T1000 (cell line): Measurements from ENCODE around the gene KCND3.
"Not testable (repeated sequence)": the region's sequence is repeated elsewhere in the genome, so short reads cannot be mapped to it uniquely, and the experiment has no call there.

ENCODE experiments used
- DNase-seq: peaks from one replicate; lab custom pipeline; 2025; ENCODE audit warnings: mixed read lengths; lab: John Stamatoyannopoulos, UW

Gene KCND3

DNA sequence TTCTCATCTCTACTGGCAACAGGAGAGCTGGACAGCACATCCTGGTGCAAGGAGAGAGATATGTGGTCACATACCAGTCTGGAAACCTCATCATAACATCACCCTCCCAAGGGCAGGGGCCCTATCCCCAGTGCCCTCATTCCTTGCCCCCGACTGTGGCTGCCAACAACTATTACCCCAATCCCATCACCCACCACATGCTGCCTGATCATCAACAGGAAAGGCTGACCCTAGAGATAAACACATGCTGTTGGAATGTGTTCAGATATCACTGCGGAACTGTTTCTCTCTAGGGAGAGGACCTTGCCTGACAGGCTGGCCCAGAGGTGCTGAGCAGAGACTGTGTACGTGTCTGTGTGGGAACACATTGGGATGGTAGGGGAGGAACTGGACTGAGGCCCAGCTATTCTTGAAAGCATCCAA lies 245.8 kb downstream of the KCND3 start:
- DNase-seq: peak; percentile 82

GRCh38 chr1:111742938-111743549 lies 246.4 kb downstream of the KCND3 start:
- peak; percentile 69 for DNase-seq

DNA sequence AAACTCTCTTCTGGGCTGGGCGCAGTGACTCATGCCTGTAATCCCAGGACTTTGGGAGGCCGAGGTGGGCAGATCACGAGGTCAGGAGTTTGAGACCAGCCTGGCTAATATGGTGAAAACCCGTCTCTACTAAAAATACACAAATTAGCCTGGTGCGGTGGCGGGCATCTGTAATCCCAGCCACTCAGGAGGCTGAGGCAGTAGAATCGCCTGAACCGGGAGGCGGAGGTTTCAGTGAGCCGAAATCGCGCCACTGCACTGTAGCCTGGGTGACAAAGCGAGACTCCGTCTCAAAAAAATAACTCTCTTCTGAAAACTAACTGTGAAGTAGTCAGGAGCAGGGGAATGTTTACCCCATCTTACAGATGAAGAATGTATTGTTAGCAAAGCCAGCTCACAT lies 247.2 kb downstream of the KCND3 start:
- not testable (repeated sequence) for DNase-seq

DNA sequence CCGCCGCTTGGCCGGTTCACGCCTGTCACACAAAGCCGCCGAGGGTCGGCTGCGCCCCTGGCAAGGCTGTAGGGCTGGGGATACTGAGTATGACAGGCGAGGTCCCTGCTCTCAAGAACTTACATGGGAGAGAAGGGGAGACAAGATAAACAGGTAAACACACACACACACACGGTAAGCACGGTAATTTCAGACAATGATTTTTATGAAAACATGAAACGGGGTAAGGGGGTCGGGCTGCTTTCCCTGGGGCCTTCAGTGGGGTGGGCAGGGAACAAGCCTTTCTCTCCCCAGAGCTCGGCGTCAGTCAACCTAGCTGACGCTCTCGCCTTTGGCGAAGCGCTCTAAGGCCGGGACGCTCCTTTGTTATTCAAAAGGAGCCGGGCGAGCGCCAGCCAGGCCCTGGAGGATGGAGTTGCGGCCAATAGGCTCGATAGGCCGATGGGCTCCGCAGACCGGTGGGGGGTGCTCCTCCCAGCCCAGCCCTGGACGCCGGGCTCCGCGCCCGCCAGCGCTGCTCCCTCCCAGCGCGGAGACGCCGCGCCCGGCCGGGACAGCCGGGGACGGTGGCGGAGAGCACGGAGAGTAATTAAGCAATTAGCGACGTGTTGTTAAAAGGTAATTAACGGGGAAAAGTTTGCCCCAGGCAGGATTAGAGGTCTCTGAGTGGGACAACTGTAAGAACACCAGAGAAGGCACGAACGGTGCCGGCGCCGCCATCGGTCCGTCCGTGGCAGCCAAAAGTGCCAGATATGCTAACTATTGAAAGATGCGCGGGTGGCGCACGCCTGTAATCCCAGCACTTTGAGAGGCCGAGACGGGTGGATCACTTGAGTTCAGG lies 249.3 kb downstream of the KCND3 start:
- DNase-seq: no peak

GRCh38 chr1:111739194-111739924 lies 250.1 kb downstream of the KCND3 start, which contains the start of gene INKA2:
Gene INKA2, minus strand, starts transcription at chr1:111739395. Its CDS starts 153 bp downstream, at chr1:111739242.
- peak; percentile 86 for DNase-seq

GRCh38 chr1:111738436-111739193 lies 250.9 kb downstream of the KCND3 start:
- peak; percentile 82 for DNase-seq

DNA sequence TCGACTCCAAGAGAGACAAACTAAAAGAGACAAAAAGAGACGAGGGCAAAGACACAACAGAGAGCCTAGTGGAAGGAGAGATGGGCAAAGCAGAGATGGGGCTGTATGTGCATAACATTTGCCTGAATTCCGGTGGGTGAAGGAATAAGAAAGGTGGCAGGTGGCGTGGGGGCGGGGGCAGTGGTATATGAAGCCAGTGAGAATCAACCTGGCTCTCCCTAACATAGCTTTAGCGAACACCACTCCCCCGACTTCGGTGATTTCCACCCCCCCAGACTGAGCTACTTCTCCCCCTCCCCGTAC lies 251.4 kb downstream of the KCND3 start:
- DNase-seq: no peak

DNA sequence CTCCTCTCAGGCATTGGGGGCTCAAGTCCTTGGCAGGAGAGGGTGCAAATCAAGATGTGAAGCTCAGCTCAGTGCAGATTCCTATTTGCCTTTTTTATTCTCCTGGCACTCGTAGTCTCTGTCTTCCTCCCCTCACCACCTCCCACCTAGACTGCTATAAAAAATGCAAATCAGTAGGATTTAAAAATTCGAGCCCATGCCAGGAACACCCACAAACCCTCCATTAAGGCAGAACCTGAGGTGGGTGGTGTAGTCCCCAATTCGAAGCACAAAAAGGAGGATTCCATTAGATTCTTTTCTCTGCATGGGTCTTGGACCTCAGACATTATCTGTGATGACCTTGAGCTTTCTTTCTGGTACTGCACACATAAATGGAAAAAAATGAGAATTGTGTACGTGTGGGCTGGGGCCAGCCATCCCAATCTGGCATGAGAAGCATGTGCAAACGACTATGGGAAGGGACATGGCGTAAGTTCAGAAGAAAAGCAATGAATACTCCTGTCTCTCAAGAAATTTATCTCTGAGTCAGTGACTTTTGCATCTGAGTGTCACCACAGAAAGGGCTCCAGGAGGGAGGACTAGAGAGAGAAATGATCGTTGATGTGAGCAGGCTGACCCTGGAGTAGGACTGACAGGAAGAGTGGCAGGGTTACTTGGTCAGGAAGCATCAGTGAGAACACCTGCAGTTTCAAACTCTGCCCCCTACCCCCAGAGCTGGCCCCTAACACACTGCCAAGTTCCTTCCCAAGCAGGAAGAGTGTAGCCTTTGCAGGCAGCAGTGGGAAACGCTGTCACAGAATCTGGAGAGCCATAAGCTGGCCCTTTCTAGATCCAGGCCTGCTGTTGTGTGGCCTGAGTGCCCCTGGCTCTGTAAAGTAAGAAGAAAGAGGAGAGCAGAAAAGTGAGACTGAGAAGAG lies 252.0 kb downstream of the KCND3 start:
- no peak for DNase-seq

- DNase-seq: no peak
Observed at GRCh38 chr1:111736548-111737215, 252.8 kb downstream of the KCND3 start.

DNA sequence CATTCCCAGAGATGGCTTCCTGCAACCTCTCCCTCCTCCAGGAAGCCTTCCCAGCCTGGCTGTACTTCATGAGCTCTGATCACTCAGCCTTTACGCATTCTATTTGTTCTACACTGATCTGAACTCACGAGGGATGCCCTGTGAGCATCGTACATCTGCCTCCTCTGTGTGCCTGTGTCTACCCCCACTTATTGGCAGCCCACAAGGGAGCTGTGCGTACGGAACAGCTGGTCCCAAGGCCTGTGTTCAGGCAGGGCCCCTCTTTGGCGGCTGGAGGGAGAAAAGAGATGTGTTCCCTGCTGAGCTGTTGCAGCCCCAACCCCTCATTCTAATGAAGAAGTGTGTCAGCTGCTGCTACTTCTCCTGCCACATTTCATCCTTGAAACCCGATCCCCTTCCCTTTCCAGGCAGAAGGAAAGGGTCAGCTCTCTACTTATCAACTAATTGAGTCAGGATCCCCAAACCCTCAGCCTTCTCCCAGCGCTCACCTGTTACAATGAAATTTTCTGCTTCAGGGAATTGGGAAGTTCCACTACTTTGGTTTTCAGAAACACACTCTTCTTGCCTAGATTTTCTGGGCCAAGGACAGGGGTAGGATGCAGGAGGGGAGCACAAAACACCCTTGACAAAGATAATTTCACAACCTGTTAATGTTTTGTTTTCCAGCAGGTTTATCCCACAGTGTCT lies 253.5 kb downstream of the KCND3 start:
- no peak for DNase-seq

GRCh38 chr1:111735321-111735720 lies 254.1 kb downstream of the KCND3 start:
- no peak for DNase-seq

DNA sequence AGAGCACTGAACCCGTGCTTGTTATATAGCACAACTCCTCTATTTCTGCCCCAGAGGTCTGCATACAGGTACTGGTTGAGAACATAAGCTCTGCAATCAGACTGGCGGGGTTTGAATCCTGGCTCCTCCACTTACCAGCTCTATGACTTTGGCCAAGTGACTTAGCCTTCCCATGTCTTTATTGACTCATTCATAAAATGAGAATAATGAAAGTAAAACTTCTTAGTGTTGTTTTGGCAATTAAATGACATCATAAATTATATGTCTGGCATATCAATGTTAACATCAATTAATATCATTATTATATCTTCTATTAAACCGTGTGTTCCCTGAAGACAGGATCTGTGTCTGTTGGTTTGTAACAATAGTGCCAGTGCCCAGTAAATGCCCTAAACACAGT lies 254.6 kb downstream of the KCND3 start:
- DNase-seq: no peak

- DNase-seq: no peak
Observed at GRCh38 chr1:111734426-111734825, 255.0 kb downstream of the KCND3 start.

DNA sequence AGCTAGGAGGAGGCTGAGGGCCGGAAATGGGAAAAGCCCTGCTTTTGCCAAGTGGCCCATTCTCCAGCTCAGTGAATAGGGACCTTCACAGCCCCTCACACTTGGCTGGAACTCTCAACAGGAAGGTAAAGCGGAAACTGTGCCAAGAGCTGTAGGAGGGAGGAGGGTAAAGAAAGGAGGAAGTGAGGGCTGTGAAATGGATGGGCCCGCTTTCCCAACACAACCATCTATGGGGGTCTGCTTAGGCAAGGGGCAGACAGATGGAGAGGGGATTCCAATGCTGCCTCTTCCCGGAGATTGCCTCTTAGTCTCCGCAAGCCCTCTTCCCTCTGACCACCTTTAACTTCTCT lies 255.5 kb downstream of the KCND3 start:
- DNase-seq: no peak

GRCh38 chr1:111733183-111733991 lies 256.1 kb downstream of the KCND3 start:
- DNase-seq: peak; percentile 84

GRCh38 chr1:111732718-111733117 lies 256.8 kb downstream of the KCND3 start:
- no peak for DNase-seq

DNA sequence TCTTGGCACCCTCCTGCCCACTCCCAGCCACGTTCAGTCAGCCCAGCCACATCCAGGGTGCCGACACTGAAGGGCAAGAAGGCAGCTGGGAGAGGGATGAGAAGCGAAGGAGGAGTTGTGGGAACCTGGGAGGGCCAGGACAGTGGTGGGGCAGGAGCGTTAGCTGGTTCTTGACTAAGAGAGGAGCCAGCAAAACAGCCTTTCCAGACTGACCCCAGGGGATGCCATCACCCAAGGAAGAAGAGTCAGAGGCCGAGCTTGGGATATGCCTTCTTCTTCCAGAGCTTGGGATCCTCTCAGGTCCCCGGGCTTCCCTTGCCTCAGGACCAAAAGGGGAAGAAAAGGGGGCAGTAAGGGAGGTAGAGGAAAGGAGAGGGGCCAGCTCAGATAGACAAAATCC lies 257.5 kb downstream of the KCND3 start:
- no peak for DNase-seq

GRCh38 chr1:111730706-111731105 lies 258.8 kb downstream of the KCND3 start:
- DNase-seq: no peak
